Measurements from ENCODE around the gene IFT81. TPM values are rescaled to one million over a fixed set of nuclear protein-coding genes. Genes with fewer than 3 reads are reported as not detected.

Gene IFT81
- polyA plus RNA-seq, 1 experiment: 22.1 TPM

DNA sequence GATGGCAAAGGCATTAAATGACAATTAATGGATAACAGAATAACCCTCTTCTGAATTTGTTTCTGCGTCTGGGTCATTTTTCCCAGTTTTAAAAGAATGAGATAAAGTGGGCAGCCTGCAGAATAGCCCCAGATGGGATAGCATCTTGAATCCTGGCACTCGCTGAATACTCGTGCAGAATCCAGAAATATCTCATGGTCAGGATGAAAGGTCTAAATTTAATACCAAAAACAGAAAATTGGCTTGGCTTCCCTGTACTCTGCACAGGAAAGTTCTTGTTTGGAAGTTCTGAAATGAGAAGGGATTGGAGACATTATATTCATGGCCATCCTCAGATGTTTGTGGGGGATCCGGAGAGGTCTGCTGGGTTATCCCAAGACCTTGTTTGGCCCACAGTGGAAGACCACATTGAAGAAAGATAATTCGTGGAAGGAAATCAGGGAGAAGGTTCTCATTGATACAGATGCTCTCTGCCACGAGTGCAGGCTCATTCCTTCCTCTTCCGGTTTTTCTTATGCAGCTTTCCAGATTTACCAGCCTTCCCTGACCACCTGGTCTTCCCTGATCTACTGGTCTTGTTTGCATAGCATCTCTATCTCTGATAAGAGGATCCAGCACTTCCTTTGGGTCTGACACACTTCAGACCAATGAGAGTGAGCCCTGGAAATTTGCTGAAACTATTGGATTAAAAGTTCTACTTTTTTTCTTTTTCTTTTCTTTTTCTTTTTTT is 6.0 kb upstream of the IFT81 start:
- TF ChIP-seq, protein P1, sequence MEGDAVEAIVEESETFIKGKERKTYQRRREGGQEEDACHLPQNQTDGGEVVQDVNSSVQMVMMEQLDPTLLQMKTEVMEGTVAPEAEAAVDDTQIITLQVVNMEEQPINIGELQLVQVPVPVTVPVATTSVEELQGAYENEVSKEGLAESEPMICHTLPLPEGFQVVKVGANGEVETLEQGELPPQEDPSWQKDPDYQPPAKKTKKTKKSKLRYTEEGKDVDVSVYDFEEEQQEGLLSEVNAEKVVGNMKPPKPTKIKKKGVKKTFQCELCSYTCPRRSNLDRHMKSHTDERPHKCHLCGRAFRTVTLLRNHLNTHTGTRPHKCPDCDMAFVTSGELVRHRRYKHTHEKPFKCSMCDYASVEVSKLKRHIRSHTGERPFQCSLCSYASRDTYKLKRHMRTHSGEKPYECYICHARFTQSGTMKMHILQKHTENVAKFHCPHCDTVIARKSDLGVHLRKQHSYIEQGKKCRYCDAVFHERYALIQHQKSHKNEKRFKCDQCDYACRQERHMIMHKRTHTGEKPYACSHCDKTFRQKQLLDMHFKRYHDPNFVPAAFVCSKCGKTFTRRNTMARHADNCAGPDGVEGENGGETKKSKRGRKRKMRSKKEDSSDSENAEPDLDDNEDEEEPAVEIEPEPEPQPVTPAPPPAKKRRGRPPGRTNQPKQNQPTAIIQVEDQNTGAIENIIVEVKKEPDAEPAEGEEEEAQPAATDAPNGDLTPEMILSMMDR (IDR thresholded peaks at IDR 0.05; ENCODE audit: low read depth, low read length): no peak
- POLR2A ChIA-PET: no interaction called here
- DNase-seq (ENCODE audit: low read depth, low spot score): no peak
- Histone ChIP-seq H3K4me3 (ENCODE audit: low read depth, low read length) (no peak overlapping the region), H3K27ac (ENCODE audit: low read depth, low read length) (no peak overlapping the region), H3K9me3 (ENCODE audit: control insufficient read depth, insufficient read depth, low read length) (no peaks in the 10 kb centered on the region), H3K27me3 (ENCODE audit: control insufficient read depth, insufficient read depth, low read length) (no peaks in the 10 kb centered on the region)
- CTCF ChIA-PET: interaction anchor here (0.7 to 1.5 kb wide), 2 partner anchors 9 to 313 kb away, joined by 3 to 4 read pairs; no protein-coding TSS in a partner anchor

DNA sequence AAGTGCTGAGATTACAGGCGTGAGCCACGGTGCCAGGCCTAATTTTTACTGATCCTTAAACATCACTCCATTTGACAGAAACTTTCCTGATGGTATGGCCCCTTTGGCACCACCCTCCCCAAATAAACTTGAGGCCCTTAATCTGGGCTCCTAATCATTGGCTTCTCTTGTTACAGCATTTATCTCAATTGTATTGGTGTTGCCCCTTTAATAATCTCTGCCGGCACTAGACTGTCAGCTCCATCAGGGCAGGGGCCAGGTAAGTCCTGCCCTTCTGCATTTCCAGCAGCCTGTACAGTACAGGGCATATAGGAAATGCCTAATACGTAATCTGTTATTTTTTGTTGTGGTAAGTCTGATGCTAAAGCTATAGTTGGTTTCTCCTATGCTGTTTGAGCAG is 1.2 kb upstream of the IFT81 start:
- Histone ChIP-seq H3K4me3 (ENCODE audit: low read depth, low read length) (no peak overlapping the region), H3K9me3 (ENCODE audit: control insufficient read depth, insufficient read depth, low read length) (no peaks in the 10 kb centered on the region; the same call in 1 of the 2 replicates), H3K27ac (ENCODE audit: low read depth, low read length) (no peak overlapping the region), H3K27me3 (ENCODE audit: control insufficient read depth, insufficient read depth, low read length) (no peaks in the 10 kb centered on the region)
- TF ChIP-seq, protein P1 (IDR thresholded peaks at IDR 0.05; ENCODE audit: low read depth, low read length): no peak
- no peak for DNase-seq (ENCODE audit: low read depth, low spot score)
- ChIA-PET CTCF (no interaction called here), POLR2A (no interaction called here)

DNA sequence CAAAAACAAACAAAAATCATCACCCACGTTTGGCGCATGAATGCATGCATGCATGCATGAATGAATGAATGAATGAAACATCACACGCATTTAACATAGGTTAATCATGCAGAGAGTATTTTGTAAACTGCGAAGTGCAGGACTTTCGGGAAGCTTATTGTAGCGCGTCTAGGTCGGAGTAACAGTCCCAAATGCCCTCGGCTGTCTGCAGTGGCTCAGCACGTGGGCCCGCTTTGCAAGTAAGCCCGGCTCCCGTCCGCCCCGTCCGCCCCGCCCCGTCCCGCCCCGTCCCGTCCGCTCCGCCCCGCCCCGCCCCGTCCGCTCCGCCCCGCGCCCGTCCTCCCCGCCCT is 263 bp upstream of the IFT81 start:
- Histone ChIP-seq H3K4me3 (ENCODE audit: low read depth, low read length) (no peak overlapping the region), H3K9me3 (ENCODE audit: control insufficient read depth, insufficient read depth, low read length) (no peaks in the 10 kb centered on the region; the same call in 1 of the 2 replicates), H3K27me3 (ENCODE audit: control insufficient read depth, insufficient read depth, low read length) (no peaks in the 10 kb centered on the region), H3K27ac (ENCODE audit: low read depth, low read length) (no peak overlapping the region)
- CTCF ChIA-PET: interaction anchor here (0.5 to 2.1 kb wide), 6 partner anchors 14 to 308 kb away, joined by 3 to 9 read pairs (median 6); no protein-coding TSS in a partner anchor
- POLR2A ChIA-PET: interaction anchor here (0.6 to 1.1 kb wide), 6 partner anchors 10 to 146 kb away, joined by 3 to 4 read pairs (median 3); no protein-coding TSS in a partner anchor
- TF ChIP-seq, protein P1 (IDR thresholded peaks at IDR 0.05; ENCODE audit: low read depth, low read length): no peak
- DNase-seq (ENCODE audit: low read depth, low spot score): no peak

DNA sequence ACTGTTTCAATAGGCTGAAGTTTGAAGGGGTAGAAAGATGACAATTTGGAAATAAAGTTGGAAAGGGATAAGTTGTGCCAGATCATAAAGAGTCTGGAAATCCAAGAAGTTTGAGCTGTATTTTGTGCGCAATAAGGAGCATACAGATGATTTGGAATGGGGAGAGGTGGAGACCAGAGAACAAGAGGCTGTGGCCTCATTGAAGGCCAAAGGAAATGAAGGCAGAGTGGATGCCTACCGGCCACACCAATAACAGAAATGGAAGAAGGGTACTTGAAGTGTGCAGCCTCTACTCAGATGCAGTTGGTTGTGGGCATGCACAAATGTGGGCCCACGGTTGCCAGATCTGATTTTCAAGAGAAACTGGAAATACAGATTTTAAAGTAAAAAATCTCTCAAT is 2.4 kb downstream of the IFT81 start:
- CTCF ChIA-PET: interaction anchor here (1.6 kb wide), 1 partner anchor 97 kb away, joined by 3 read pairs; no protein-coding TSS in a partner anchor
- TF ChIP-seq, protein P1 (IDR thresholded peaks at IDR 0.05; ENCODE audit: low read depth, low read length): no peak
- POLR2A ChIA-PET: no interaction called here
- Histone ChIP-seq H3K4me3 (ENCODE audit: low read depth, low read length) (no peak overlapping the region), H3K9me3 (ENCODE audit: control insufficient read depth, insufficient read depth, low read length) (no peaks in the 10 kb centered on the region; the same call in 1 of the 2 replicates), H3K27ac (ENCODE audit: low read depth, low read length) (no peak overlapping the region), H3K27me3 (ENCODE audit: control insufficient read depth, insufficient read depth, low read length) (no peaks in the 10 kb centered on the region)
- DNase-seq (ENCODE audit: low read depth, low spot score): no peak
